ENCODE data around the gene RLIM. TPM values are rescaled to one million over a fixed set of nuclear protein-coding genes. Genes with fewer than 3 reads are reported as not detected.
"Not testable (repeated sequence)": the region's sequence is repeated elsewhere in the genome, so short reads cannot be mapped to it uniquely, and the experiment has no call there.

The RLIM gene, protein sequence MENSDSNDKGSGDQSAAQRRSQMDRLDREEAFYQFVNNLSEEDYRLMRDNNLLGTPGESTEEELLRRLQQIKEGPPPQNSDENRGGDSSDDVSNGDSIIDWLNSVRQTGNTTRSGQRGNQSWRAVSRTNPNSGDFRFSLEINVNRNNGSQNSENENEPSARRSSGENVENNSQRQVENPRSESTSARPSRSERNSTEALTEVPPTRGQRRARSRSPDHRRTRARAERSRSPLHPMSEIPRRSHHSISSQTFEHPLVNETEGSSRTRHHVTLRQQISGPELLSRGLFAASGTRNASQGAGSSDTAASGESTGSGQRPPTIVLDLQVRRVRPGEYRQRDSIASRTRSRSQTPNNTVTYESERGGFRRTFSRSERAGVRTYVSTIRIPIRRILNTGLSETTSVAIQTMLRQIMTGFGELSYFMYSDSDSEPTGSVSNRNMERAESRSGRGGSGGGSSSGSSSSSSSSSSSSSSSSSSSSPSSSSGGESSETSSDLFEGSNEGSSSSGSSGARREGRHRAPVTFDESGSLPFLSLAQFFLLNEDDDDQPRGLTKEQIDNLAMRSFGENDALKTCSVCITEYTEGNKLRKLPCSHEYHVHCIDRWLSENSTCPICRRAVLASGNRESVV
- total RNA-seq (ENCODE audit: unreplicated experiment), result 37.5 TPM
- long read RNA-seq, full-length matches to known transcripts, result 12 of 14 reads
- long read RNA-seq, partial matches to known transcripts, result 0 of 14 reads
- long read RNA-seq, other reads (novel, unspliced or antisense), result 2 of 14 reads

DNA sequence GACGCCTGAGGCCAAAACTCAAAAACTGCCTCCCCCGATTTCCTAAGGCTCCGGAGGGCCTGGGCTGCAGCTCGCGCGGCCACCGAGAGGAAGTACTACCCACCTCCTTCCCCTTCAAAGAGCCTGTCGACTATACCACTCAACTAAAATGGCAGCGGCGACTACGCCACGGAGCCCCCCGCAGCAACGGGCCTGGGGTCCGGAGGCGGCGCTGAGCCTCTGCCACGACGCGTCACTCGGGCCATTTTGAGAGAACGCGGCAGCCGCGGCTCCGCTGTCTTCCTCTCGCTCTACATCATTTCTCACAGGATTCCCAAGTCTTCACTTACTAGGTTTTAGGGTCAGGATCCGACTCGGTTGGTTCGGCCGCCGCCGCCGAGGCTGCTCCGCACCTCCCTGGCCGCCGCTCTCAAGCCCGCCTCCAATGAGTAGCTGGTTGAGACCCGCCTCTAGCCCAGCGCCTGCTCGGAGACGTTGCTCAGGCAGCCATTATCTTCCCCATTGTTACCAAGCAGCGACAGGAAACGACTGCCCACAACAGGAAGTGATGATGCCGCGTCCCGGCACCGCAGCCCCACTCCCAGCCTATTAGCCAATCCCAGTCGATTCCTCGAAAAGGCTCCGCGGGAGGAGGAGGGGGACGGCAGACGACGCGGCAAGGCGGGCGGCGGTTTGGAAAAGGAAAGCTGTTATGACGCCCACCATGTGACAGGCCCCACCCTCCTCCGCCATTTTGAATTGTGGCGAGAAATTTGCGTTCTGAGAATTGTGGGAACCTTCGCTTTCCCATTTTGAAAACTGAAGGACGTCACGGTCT lies at the start of gene RLIM:
Gene RLIM, minus strand, starts transcription at position 532 of the 817 bp plus-strand sequence. CDS start 18,647 bp downstream, outside the sequence.
- H3K27me3 Mint-ChIP-seq (ENCODE audit: unreplicated experiment), result no peaks in the 10 kb centered on the region
- H3K4me1 Mint-ChIP-seq (ENCODE audit: unreplicated experiment), result no peaks in the 10 kb centered on the region
- peak within 1 kb of the TSS; percentile 94 for H3K4me3 Mint-ChIP-seq (ENCODE audit: unreplicated experiment)
- peak; percentile 81 for DNase-seq (ENCODE audit: low spot score)
- peak within 1 kb of the TSS; percentile 98 for H3K27ac Mint-ChIP-seq (ENCODE audit: unreplicated experiment)
- peaks cover 4% of the 10 kb centered on the region for H3K36me3 Mint-ChIP-seq (ENCODE audit: low read depth, unreplicated experiment)
- no peaks in the 10 kb centered on the region for H3K9me3 Mint-ChIP-seq (ENCODE audit: unreplicated experiment)
- TF ChIP-seq, protein P1, sequence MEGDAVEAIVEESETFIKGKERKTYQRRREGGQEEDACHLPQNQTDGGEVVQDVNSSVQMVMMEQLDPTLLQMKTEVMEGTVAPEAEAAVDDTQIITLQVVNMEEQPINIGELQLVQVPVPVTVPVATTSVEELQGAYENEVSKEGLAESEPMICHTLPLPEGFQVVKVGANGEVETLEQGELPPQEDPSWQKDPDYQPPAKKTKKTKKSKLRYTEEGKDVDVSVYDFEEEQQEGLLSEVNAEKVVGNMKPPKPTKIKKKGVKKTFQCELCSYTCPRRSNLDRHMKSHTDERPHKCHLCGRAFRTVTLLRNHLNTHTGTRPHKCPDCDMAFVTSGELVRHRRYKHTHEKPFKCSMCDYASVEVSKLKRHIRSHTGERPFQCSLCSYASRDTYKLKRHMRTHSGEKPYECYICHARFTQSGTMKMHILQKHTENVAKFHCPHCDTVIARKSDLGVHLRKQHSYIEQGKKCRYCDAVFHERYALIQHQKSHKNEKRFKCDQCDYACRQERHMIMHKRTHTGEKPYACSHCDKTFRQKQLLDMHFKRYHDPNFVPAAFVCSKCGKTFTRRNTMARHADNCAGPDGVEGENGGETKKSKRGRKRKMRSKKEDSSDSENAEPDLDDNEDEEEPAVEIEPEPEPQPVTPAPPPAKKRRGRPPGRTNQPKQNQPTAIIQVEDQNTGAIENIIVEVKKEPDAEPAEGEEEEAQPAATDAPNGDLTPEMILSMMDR (IDR thresholded peaks at IDR 0.05; ENCODE audit: unreplicated experiment), result no peak

DNA sequence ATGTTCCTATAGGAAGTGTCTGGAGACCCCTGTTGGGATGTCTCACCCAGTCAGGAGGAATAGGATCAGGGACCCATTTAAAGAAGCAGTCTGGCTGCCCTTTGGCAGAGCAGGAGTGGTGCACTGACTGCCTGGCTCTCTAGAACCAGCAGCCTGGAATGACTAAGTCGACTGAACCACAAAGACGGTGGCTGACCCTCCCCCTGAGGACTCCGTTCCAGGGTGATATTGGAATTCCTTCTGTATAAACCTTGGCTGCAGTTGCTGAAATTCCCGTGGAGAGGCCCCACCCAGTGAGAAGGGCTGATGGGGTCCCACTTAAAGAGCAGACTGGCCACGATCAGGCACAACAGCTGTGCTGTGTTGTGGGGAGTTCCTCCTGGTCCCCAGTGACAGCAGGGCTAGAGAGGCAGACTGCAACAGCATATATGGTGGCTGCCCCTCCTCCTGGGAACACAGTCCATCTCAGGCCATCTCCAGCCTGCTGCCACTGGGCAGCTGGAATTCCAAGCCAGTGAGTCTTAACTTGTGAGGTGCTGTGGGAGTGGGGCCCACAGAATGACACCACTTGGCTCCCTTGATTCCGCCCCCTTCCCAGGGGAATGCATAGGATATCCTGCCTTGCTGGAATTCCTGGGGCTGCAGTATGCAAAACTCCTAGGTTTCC lies 41.8 kb upstream of the RLIM start:
- Mint-ChIP-seq H3K27ac (ENCODE audit: unreplicated experiment) (no peak overlapping the region), H3K4me1 (ENCODE audit: unreplicated experiment) (no peaks in the 10 kb centered on the region), H3K9me3 (ENCODE audit: unreplicated experiment) (no peaks in the 10 kb centered on the region), H3K27me3 (ENCODE audit: unreplicated experiment) (no peaks in the 10 kb centered on the region), H3K4me3 (ENCODE audit: unreplicated experiment) (no peak overlapping the region), H3K36me3 (ENCODE audit: low read depth, unreplicated experiment) (no peaks in the 10 kb centered on the region)
- TF ChIP-seq, protein P1 (IDR thresholded peaks at IDR 0.05; ENCODE audit: unreplicated experiment), result no peak
- DNase-seq (ENCODE audit: low spot score), result peak; percentile 2

DNA sequence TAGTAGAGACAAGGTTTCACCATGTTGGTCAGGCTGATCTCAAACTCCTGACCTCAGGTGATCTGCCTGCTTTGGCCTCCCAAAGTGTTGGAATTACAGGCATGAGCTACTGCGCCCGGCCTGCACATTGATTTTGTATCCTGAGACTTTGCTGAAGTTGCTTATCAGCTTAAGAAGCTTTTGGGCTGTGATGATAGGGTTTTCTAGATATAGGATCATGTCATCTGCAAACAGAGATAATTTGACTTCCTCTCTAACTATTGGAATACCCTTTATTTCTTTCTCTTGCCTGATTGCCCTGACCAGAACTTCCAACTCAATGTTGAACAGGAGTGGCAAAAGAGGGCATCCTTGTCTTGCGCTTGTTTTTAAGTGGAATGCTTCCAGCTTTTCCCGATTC lies 40.5 kb upstream of the RLIM start:
- not testable (repeated sequence) for DNase-seq (ENCODE audit: low spot score); H3K36me3 Mint-ChIP-seq (ENCODE audit: low read depth, unreplicated experiment); H3K9me3 Mint-ChIP-seq (ENCODE audit: unreplicated experiment); H3K27ac Mint-ChIP-seq (ENCODE audit: unreplicated experiment); H3K4me1 Mint-ChIP-seq (ENCODE audit: unreplicated experiment); H3K27me3 Mint-ChIP-seq (ENCODE audit: unreplicated experiment); H3K4me3 Mint-ChIP-seq (ENCODE audit: unreplicated experiment)

DNA sequence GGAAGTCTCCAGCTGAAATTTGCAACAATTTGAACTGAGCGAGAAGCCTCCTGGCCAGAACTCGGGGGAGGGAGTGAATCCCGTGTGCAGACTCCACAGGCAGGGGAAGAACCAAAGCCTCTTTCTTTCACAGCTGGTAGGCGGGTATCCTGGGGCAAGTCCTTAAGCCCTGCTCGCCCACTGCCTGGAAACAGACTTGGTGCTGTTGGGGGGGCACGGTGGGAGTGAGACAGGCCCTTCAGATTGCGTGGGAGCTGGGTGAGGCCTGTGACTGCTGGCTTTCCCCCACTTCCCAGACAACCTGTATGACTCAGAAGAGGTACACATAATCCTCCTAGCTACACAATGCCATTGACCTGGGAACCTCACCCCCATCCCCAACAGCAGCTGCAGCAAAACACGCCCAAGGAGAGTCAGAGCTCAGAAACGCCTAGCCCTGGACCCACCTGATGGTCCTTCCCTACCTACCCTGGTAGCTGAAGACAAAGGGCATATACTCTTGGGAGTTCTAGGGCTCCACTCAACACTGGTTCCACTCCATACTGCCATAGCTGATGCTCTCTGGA lies 22.4 kb upstream of the RLIM start:
- no peak overlapping the region for H3K27ac Mint-ChIP-seq (ENCODE audit: unreplicated experiment)
- H3K27me3 Mint-ChIP-seq (ENCODE audit: unreplicated experiment), result no peaks in the 10 kb centered on the region
- TF ChIP-seq, protein P1 (IDR thresholded peaks at IDR 0.05; ENCODE audit: unreplicated experiment), result no peak
- H3K4me1 Mint-ChIP-seq (ENCODE audit: unreplicated experiment), result no peaks in the 10 kb centered on the region
- H3K36me3 Mint-ChIP-seq (ENCODE audit: low read depth, unreplicated experiment), result no peaks in the 10 kb centered on the region
- no peaks in the 10 kb centered on the region for H3K9me3 Mint-ChIP-seq (ENCODE audit: unreplicated experiment)
- DNase-seq (ENCODE audit: low spot score), result no peak
- no peak overlapping the region for H3K4me3 Mint-ChIP-seq (ENCODE audit: unreplicated experiment)

Measured in endothelial cell (in vitro differentiated cells).